Limb (tissue), 2 donors: ENCODE results near the gene EGFR.

ENCODE experiments used
- DNase-seq, 2 donors: peaks; one replicate each; pipeline ENCODE4 v3.0.0-alpha.2; 2016; ENCODE audit errors: extremely low spot score in 2 of 2

Gene EGFR

DNA sequence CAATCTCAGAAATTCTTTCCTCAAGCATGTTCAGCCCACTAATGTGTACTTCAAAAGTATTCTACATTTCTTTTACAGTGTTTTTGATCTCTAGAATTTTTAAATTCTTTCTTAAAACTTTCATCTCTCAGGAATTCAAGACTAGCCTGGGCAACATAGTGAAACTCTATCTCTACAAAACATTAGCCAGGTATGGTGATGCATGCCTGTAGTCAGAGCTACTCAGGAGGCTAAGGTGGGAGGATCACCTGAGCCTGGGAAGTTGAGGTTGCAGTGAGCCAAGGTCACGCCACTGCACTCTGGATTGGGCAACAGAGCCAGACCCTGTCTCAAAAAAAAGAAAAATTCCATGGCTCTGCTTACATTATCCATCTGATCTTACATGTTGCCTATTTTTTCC, 5.0 kb upstream of the EGFR start:
- no peak for DNase-seq

DNA sequence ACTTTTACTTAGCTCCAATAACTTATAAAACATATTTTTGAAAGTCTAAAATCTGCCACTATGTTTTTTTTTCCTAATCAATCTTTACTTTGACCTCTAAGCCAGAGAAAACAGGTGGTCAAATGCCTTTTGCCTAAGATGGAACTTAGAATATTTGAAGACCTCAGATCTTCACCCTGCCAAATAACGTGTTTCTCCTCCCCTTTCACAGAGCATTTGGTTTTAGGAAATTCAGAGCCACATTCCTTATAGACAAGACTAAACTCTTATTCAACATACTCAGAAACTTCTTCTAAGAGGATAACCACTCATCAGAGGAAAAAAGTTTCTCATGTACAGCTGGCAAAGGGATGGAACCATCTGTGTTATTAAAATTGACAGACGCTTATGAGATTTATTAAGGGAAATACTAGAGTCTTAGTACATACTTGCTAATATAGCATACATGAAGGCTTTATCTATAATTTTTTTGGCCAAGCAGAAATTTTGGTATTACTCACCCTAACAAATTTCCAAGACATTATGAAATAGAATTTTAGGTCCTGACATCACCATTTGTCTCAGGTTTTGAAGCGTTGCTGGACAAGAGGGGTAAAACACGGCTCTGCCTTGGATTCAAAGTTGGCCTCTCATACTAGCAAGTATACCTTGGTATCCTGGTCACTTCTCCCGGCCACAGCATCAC, 2.6 kb upstream of the EGFR start:
- no peak for DNase-seq

DNA sequence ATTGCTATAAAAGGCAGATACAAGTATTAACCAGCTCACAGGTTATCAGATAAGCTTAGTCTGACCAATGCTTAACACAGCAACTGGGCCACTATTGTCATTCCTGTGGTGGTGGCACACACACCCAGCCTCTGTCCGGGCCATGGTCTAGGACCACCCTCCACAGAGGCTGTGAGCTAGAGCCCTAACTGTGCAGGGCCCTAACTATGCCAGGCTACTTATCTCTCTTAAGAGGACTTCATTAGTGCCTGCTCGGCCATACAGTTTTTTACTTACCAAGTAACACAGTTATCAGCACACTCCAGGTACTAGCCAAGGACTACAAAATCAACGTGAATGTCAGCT, 2.1 kb upstream of the EGFR start:
- no peak for DNase-seq

DNA sequence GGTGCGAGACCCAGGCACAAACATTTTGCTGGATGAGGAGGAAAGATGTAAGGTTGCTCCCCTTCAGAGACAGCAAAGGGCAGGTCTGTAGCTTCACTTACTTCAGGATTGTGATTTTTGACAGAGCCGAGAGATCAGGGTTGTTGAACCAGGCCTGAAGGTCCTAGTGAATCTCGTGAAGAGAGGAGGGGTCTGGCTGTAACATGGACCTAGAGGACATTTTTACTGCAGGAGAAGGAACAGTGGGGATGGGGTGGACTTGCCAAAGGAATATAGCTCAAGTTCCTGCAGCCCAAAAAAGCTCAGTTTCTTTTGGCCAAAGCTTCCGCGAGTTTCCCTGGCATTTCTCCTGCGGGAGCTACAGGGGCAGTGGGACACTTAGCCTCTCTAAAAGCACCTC, 976 bp upstream of the EGFR start:
- no peak for DNase-seq

- peak in 1 of 2 donors; percentile 73 for DNase-seq
Observed at GRCh38 chr7:55019191-55019690, 424 bp downstream of the EGFR start.

GRCh38 chr7:55019691-55020465, 1.1 kb downstream of the EGFR start:
- peak in 1 of 2 donors; percentile 63 for DNase-seq

GRCh38 chr7:55020466-55020871, 1.7 kb downstream of the EGFR start:
- no peak for DNase-seq

- DNase-seq, result no peak
Observed at GRCh38 chr7:55021053-55021452, 2.2 kb downstream of the EGFR start.

DNA sequence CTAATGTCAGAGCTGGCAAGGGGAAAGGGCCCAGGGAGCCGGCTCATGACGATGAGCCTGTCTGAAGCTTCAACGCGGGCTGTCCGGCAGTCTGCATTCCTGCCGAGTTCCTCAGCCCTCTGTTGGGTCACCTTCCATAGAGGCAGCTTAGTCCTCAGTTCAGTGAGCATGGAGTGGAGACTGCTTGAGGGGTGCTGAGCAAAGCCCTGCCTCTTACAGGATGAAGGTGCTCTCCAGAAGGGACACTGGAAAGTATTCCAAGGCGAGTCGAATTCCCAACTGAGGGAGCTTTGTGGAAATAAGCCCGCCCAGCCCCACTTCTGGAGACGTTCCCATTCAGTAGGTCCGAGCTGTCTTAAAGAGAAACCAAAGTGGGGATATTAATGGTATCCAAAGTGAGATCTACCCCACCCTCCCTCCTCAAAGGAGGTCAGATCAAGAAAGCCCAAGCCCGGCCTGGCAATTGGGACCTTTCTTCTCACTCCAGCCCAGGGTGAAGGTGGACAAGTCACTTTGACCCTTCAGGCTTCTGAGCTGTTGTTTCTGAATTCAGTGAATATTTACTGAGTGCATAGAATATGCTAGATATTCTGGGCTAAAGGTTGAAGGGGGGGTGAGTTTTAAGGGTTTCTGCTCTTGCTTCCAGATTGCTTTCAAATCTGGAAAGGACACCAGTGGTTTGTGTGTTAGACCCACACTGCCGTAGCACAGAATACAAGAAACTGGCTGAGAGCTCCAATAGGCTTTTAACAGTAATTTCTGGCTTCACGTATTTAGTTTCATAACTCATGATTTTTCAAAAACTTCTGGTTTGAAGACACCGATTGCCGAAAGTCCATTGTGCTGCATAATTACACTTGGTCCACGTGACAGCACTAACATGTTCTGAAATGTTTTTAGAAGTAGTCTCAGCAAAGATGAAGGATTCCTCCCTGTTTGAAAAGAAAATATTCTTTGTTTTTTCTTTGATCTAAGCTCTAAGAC, 3.5 kb downstream of the EGFR start:
- no peak for DNase-seq

GRCh38 chr7:55023841-55024505, 5.2 kb downstream of the EGFR start:
- no peak for DNase-seq

GRCh38 chr7:55024776-55025175, 6.0 kb downstream of the EGFR start:
- DNase-seq, result no peak

GRCh38 chr7:55026086-55026790, 7.4 kb downstream of the EGFR start:
- no peak for DNase-seq

GRCh38 chr7:55026867-55027490, 8.2 kb downstream of the EGFR start:
- DNase-seq, result no peak

- peak in 1 of 2 donors; percentile 55 for DNase-seq
Observed at GRCh38 chr7:55028011-55028410, 9.2 kb downstream of the EGFR start.

- DNase-seq, result no peak
Observed at GRCh38 chr7:55030314-55030713, 11.5 kb downstream of the EGFR start.

DNA sequence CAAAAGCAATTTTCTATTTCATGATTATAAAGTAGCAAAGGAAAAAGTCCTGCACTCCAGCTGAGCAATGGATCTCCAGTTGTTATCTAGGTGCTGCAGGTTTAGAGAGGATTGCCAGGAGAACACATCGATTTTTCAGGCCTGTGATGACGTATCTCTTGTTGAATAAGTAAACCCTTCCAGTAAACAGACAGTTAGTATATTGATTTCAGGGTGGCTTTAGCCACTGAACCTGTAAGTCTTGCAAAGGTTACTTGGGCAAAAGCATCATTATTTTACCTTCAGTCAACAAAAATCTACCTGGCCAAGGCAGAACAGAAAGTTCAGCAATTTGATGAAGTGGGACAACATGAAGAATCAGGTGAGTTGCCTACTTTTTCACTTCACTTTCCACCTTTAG, 12.3 kb downstream of the EGFR start:
- no peak for DNase-seq

- no peak for DNase-seq
Observed at GRCh38 chr7:55032069-55032699, 13.4 kb downstream of the EGFR start.

- no peak for DNase-seq
Observed at GRCh38 chr7:55033236-55033846, 14.5 kb downstream of the EGFR start.

DNA sequence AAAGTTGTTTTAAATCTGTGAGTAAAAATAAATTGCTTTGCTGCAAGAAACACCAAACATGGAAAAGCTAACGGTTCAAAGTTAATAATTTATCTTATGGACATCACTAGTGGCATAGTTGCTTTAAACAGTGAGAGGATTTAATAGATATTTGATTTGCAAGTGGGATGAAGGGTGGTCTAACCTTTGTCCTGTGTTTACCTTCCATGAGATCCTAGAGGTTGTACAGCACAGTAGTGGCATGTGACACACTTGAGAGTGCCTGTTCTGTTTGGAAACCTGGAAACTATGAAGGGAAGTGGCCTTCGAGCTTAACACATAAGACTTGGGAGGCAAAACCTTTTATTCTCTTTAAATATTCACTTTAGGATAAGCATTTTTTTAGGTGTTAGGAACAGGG, 16.0 kb downstream of the EGFR start:
- no peak for DNase-seq
